ENCODE measurements around the gene DIAPH3.

DIAPH3 gene

DNA sequence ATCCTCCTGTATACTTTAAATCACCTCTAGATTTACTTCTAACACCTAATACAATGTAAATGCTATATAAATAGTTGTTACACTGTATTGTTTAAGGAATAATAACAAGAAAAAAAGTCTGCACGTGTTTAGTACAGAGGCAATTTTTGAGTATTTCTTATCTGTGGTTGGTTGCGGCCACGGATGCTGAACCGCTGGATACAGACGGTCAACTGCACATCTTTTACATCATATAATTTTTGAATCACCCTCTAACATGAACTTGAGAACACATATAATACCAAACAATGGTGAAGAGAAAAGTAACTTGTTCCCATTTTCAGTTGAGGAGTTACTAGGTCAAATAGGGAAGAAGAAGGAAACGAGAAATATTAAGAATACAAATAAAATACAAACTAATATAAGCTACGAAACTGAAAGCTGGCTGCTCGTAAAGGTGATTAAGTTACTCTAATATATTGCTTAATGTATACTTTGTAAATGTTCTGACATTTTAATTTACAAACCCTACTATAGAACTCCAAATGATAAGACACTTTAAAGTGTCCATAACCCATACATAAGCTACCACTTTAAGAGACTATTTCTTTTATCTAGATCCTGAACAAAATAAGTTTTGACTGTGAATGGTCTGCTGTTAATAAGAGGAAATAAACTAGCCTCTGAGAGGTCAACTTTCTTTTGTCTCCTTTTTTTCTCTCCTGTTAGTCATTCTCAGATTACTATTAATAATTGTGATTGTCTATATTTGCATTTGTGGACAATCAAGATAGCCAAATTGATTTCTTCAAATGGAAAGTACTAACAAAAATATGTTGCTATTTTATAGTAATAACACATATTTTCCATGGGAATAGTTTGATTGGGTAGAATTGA is 457.4 kb downstream of the DIAPH3 start:
- DNase-seq = no peak

DNA sequence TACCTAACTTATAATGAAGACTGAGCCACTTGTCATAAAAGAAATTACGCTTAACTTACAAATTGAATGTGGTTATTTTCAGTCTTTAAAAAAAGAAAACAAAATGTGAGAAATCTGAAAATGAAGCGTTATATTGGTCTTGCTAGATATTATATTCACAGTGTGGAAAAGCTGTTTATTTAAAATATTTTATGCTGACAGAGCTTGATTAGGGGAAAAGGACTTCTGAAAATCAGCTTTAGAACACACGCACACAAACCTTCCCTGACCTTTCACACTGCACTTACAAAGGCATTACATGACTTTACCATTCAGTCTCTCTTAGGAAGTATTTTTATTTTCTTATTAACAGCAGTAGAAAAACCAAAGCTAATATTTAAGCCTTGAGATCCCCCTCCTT is 461.5 kb downstream of the DIAPH3 start:
- no peak for DNase-seq

DNA sequence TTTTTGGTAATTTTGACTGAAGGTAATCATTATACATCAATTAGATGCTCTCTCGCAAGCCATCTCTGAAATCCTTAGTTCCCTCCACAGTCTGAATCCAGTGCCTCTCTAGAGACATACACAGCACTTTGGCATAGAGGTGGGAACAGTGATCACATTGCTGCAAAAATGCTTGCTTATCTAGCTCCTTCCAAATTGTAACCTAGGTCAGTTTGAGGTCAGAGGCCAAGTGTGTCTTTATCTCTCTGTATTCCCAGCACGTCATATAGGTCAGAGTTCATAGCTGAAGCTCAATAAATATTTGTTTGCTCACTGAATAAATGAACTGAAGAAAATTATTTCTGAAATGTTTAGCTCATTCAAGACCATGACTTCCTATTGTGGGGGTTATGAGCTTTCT is 462.5 kb downstream of the DIAPH3 start:
- no peak for DNase-seq

DNA sequence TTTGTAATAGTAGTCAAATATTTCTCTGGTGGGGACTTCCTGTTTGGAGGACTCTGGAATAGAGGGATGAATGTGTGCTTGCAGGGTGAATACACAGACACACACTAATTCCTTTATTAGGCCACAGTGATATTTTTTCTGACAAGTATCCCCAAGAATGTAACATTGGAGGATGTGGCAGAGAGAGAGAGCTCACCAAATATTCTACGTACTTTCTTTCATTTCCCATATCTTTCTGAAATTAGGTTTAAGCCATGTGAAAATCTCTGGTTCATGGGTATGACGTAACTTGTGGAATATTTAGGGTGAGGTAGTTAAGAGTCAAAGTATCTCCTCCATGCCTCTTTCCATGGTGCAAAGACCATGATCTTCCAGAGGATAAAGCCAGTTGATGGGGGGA is 463.4 kb downstream of the DIAPH3 start:
- DNase-seq = no peak

DNA sequence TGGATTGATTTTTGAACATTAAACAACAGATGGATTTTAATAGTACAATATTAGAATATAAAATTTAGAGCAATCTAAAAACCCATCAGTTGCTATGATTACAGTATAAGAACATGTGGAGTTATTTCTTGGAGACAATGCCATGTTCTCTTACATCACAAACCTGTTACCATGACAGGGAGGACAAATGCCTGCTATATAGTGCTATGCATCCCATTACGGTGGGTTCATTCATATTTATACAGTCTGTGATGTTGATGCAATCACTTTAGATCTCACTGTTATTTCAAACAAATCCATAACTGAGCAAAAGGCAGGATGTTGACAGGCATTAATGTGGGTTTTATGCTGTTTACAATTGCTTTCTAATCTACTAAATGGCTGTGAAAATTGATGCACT is 467.5 kb downstream of the DIAPH3 start:
- DNase-seq = no peak

DNA sequence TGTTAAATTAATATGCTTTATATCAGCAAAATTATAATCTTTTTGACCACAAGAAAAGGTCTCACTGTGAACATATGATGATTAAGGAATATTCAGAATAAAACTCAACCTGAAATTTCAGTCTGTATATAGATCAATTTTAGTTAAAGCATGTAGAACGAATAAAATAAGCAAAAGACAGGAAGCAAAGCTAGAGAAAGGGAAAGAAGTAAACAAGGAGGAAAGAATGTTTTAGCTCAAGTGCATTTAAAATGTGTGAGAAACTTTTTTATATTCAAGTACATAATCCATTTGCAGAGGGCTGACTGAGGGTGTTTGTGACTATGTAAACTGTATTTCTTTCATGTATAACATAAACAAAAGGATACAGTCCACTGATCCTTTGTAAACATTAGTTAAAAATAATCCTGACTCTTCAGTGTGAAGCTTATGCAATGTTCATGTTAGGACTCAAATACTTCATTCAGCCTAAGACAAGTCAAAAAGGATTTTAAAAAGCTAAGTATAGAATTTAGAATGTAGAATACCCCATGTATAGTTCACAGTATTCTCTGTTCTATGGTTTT is 472.1 kb downstream of the DIAPH3 start:
- DNase-seq = no peak

DNA sequence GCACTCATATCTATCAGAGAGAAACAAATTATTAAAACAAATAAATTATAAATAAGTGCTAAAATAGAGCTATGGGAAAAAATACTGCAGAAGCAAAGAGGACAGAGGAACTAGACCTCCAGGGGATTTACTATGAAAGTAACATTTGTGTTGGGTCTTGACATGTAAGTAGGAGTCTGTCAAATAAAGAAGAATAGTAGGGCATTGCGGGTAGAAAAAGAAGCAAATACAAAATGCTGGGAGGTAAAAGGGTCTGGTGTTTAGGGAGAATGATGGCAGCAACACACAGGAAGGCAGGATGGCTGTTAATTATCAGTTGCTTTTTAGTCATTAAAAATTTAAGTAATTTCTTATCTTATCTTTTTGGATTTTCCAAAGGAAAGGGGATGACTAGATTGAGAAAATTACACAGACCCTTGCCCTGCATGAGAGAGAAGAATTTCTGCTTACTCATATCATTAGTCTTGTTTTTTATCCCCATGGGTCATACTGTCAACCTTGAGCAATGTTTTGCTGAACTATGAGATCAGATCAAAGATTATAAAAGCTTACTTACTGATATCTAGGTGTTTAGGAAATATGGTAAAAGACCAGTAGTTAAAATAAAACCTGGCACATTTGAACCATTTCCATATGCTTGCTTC is 472.7 kb downstream of the DIAPH3 start:
- DNase-seq = no peak

DNA sequence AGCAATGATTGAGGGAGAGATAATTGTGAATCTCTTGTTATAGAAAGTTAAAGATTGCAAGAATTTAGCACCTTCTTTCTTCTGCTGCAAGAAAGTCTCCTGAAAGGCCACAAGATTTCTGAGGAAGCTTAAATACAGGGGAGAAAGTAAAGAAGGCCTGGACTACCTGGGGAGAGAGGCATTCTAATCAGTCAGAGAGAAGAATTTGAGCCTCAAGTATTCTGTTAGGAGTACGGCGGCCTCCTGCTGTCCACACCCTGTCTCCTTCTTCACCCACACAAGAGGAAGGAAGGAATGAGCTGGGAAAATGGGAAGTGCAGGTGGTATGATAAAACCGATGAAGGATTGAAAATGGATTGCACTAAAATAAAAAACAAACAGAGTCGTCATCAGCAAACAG is 474.7 kb downstream of the DIAPH3 start:
- DNase-seq = no peak

DNA sequence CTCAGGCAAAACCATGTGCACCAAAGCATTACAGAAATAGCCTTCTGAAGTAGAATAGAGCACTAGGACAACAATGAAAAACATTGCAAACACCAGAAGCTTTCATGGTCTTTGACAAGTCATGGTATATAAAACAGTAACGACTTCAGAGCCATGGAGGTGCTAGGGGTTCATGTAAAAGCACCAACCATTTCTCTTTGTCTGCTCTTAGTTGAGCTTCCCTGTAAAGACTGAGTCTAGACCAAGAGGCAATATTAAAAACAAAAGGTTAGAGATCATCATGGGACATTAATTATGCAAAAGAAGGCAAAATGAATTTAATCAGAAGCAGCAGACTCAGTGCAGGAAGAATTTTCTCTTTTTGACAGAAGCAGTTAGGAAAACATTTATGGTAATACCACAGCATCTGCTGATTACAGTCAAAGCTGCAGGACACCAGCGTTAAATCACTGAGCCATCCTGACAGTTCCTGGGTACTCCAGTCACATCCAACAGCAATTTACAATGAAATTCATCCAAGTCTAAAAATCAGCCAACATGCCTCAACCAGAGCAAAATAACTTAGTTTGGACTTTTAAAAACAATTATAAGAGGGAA is 476.8 kb downstream of the DIAPH3 start:
- no peak for DNase-seq

DNA sequence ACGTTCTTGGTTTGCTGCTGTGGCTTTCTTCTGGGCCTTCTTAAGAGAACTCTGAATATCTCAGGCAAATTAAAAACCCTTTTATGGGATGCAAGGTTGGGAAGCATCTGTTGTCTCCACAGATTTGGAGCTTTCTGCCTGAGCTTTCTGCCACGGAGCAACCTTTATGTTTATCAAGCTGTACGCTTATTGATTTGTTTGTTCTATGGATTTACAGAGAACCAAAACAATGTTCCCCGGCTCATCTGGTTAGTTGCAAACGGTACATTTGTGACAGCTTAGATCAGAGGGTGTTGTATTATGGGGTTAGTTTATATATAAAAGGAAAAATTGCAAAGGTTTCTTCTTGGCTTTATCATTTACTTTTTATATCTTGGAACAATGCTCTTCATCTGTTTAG is 479.6 kb downstream of the DIAPH3 start:
- no peak for DNase-seq

DNA sequence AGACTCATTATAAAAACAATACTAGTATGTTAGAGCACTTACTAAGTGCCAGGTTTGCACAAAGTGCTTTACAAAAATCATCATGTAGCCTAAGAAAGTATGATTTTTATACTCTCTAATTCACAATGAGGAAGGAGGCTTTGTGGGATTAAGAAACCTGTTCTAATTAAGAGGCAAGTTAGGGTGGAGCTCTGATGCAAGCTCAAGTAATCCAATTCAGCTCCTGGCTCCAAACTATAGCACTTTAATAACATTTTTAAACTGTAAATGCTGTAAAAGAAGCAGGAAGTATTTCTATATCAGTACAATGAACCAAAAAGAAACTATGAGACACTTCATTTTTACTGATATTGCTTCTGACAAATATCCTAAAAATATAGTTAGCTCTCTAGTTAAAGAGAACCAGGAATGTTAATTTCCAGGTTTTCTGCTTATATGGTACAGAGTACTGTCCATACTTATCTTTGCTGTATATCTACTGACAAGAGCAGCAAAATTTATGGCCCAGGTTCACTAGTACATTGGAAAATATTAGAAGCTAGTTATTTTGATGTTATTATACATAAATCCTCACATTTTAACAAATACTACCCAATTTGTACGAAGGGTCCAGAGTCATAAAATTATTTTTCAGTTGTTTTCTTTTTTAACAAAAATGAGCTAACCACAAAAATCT is 482.0 kb downstream of the DIAPH3 start:
- peak; percentile 14 for DNase-seq

DNA sequence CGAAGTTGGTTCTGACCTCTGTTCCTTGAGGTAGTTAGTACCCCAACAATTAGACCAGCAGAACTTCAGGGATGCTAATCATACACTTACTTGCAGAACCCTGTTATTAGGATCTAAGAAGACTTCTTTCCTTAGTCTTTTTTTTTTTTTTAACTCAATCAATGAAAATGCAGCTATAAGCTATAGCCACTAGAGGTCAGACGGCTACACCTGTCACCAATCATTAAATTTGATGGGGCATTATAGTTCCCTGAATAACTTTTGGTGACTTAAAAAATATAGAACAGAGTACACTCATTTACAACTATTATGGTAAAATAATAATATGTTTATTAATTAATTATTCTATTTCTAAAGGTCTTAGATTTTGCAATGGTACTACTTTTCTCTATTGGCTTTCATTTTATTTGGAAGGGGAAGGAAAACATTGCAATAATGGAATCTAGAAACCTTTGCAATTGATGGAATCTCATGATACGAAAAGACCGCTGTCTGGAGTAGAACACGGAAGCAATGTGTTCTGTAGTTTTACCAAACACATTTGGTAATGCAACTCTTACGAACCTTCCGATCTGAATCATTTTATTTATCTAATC is 483.2 kb downstream of the DIAPH3 start:
- DNase-seq = peak; percentile 59

DNA sequence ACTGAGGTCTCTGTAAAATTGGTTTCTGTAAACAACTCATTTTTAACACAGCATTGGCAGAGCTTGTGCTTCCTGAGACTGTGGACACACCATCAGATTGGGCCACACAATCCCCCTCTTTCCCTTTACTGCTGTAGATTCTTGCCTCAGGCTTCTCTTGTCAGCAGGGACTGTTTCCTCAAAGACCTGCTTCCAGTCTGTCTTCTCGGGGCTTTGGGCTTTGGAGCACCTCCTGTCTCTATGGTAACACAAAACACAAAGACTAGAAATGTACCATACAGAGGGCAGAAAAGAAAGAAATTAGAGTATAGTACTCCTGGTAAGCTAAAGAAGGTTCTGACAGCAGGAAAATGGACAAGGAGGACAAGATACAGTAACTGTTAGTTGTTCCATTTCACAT is 484.5 kb downstream of the DIAPH3 start:
- DNase-seq = no peak

DNA sequence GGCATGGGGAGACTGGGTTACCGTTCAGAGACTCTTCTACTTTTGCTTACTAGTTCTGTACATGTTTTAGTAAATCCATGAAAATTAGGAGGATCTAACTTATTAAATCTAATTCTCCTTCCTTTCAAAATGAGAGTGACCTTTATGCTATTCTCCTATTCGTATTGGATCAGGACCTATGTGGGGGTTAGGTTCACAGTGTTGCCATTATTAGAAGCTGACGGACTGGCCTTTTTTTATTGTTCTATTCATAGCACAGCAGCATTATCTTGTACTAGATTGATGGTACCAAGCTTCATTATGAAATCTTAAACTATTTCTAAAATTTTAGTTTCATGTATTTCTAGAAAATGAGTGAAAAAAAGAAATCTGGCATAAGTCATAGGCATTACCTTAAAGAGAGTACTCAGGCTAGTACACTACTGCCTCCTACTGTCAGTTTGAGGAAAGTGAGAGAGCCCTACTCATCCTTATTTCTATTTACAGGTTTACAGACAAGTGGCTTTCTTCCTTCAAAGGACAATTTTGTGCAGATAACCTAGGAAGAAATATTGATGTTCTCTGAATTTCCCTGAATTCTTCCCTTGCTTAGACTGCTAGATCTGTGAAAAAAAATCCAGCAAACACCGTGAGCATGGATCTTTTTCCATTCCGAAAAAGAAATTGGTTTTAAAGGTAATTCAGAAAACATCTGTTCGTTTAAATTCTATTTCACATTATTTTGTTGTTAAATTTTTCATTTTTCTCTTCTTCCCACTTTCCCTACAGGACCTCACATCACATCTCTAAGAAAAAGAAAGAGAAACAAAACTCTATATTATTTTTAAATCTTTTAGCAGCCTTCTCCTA is 485.5 kb downstream of the DIAPH3 start:
- peak; percentile 75 for DNase-seq

DNA sequence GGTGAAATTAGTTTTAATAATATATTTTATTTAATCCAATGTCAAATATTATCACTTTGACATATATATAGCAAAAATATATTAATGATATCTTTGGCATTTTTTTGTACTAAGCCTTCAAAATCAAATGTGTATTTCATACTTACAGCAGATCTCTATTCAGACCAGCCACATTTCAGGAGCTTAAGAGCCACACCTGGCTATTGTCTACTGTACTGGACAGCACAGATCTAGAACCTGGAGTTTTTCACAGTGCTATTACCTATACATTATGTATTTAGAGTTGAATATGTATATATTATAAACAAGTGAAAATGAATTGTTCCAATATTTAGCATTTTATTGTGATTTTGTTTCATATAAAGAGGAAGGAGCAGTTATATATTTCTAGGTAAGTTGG is 486.3 kb downstream of the DIAPH3 start:
- DNase-seq = no peak

DNA sequence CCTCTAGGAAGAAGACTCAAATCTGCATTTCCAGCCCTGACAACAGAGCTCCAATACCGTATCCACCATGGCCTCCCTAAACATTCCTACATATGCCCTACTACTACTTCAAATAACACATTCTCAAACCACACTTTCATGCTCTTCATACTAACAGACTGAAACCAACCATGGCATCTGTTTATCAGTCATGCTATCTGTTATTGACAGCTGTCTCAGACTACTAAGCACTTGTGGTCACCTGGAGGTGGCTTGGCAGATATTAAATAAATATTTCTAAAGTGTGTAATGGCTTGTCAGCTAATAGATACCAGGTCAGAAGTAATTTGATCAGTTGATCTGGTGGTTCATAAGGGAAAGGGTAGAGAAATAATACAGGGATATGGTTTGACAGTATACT is 489.1 kb downstream of the DIAPH3 start:
- no peak for DNase-seq

DNA sequence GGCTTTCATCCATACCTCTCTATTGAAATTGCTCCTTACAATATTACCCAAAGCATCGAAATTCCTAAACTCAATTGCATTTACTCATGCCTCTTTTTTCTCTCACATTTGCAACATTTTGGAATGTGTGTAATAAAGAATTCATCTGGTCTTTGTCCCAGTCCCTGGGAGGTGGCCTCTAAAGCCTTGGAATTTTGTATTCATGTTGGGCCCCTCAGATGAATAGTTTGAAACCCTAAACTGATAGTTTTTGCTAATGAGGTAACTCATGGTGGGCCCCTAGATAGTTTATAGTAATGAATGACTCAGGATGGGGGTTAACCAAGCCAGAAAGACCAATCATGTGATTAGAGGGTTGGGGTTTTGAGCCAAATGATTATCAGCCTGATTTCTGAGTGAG is 490.4 kb downstream of the DIAPH3 start:
- peak; percentile 22 for DNase-seq

DNA sequence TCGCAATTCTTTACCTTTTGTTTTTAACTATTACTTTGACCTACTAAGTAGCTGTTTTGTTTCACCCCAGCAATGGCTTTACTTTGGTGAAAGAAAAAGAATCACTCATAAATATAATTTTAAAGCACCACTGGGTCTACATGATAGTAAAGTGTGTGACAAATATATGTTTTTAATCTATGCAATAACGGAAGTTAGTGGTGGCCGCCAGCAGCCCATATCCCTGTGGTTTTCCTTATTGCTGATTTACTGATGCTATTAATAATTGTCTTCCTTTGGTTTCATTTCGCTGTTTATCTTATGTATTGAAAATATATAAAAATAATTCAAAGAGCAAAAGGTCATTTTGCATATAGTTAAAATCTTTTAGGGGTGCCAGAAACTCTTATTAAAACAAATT is 491.3 kb downstream of the DIAPH3 start:
- peak; percentile 27 for DNase-seq

DNA sequence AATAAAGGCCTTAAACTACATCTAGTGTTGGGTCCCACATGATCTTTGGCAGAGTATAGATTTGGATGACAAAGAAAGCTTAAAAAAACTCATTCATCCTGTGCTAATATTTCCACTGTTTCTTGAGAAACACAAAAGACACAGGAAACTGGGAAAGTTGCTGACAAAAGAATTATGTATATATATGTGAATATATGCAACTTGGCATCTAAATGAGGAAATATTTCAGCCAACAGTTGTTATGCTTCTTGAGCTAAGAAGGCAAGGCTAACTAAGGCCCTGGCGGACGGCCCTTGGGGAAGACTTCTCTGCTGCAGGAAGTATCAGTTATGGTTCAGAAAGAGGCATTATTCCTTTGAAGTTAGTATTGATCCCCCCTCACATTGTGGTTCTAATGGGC is 491.8 kb downstream of the DIAPH3 start:
- DNase-seq = no peak

DNA sequence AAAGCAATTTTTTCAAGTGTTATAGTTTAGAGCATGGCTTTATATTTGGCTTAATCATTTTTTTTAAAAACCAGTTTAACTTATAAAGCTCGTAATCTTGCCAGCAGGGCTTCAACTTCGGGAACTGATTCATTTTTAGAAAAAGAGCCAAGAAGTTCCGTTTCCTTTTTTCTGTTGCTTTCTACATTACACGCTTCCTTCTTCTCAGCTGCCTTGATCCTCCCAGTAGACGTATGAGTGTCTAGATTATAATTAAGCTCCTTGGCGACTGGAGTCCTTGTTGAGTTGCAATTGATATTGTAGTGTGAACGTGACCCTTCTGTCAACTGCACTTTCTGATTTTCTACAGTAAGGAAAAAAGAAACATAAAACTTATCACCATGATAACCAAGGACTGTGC is 497.2 kb downstream of the DIAPH3 start:
- no peak for DNase-seq

DNA sequence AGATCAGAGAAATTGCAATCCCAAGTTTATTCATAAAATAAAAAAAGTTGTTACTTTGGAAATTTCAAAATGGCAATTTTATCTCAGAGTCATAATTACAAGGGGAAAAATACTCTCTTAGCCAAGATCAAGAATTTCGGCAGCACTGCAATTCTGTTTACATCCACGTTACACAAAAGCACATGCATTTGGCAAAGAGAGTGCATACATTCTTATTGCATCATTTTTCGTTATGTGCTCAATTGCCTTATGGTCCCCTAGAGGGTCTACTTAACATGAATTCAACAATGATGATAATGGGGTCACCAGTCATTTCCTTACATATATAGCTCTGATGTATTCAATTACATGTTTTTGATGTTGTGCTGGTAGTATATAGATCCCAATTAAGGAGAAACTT is 498.0 kb downstream of the DIAPH3 start:
- DNase-seq = no peak

DNA sequence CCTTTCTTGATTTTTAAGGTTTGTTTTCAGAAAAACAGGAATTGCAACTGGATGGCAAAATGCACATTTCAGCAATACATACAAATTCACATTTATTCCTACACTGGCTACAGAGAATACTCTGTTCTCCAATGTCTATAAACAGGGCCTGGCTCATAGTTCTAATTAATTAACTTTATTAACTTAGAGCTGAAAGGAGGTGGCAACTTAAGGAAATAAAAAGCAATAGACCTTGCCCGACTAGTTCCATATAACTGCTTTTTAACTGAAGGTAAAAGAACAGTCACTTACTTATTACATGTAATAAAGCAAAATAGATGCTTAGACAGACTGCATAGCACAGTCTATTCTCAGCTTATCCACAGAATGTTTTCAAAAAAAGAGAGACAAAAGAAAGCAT is 498.5 kb downstream of the DIAPH3 start:
- no peak for DNase-seq
